Mesenteric fat pad (tissue), 1 donor: Measurements from ENCODE around the gene PCDHGA9. TPM values are rescaled to one million over a fixed set of nuclear protein-coding genes. Genes with fewer than 3 reads are reported as not detected.

Experiments used
- DNase-seq: peaks from one replicate; pipeline ENCODE4 v3.0.0-alpha.2; 2020; ENCODE audit warnings: low spot score
- long read RNA-seq: library from polyadenylated mRNA; unstranded; transcript quantifications from one replicate; pipeline ENCODE4 v2.0.0, GENCODE V29; 2020
- total RNA-seq: library from RNA; stranded (reverse); fragmentation: NEBNext Ultra II Directional; extraction: Animal tissue kit (Norgen Biotek cat#: 25700); gene quantifications from one replicate; pipeline ENCODE4 v1.2.1, GENCODE V29; 2021
- donor health status: DM: yes; HTN: yes; CAD: no.

PCDHGA9 gene
- total RNA-seq = 3.9 TPM
- long read RNA-seq = 0 reads

- DNase-seq = no peak
These were observed at the start of gene PCDHGA9 for GRCh38 chr5:141402553-141403243. Gene PCDHGA9, plus strand, starts transcription at chr5:141402778. Its CDS starts 175 bp downstream, at chr5:141402953.

GRCh38 chr5:141354900-141355469 is 47.6 kb upstream of the PCDHGA9 start, which contains the start of gene PCDHGA4:
Gene PCDHGA4, plus strand, starts transcription at chr5:141355021. Its CDS starts 87 bp downstream, at chr5:141355108.
- peak; percentile 78 for DNase-seq

- peak; percentile 65 for DNase-seq
These were observed 46.9 kb upstream of the PCDHGA9 start for GRCh38 chr5:141355641-141356040.

- DNase-seq = no peak
These were observed 46.4 kb upstream of the PCDHGA9 start for GRCh38 chr5:141356133-141356532.

- DNase-seq = peak; percentile 86
These were observed 45.6 kb upstream of the PCDHGA9 start for GRCh38 chr5:141356950-141357349.

- peak; percentile 79 for DNase-seq
These were observed 42.7 kb upstream of the PCDHGA9 start, which contains the start of gene PCDHGB2 for GRCh38 chr5:141359790-141360426. Gene PCDHGB2, plus strand, starts transcription at chr5:141359994. Its CDS starts 142 bp downstream, at chr5:141360136.

GRCh38 chr5:141360685-141361084 is 41.9 kb upstream of the PCDHGA9 start:
- DNase-seq = peak; percentile 74

GRCh38 chr5:141362719-141363118 is 39.9 kb upstream of the PCDHGA9 start:
- no peak for DNase-seq

- DNase-seq = peak; percentile 84
These were observed 38.5 kb upstream of the PCDHGA9 start, which contains the start of gene PCDHGA5 for GRCh38 chr5:141363952-141364660. Gene PCDHGA5, plus strand, starts transcription at chr5:141364162. Its CDS starts 169 bp downstream, at chr5:141364331.

GRCh38 chr5:141366016-141366896 is 36.3 kb upstream of the PCDHGA9 start:
- DNase-seq = peak; percentile 62

- DNase-seq = peak; percentile 67
These were observed 32.4 kb upstream of the PCDHGA9 start, which contains the start of gene PCDHGB3 for GRCh38 chr5:141369994-141370848. Gene PCDHGB3, plus strand, starts transcription at chr5:141370242. Its CDS starts 153 bp downstream, at chr5:141370395.

GRCh38 chr5:141371572-141372475 is 30.8 kb upstream of the PCDHGA9 start:
- no peak for DNase-seq

GRCh38 chr5:141373673-141374317 is 28.8 kb upstream of the PCDHGA9 start, which contains the start of gene PCDHGA6:
Gene PCDHGA6, plus strand, starts transcription at chr5:141373891. Its CDS starts 193 bp downstream, at chr5:141374084.
- DNase-seq = peak; percentile 67

- no peak for DNase-seq
These were observed 28.0 kb upstream of the PCDHGA9 start for GRCh38 chr5:141374627-141375026.

- DNase-seq = peak; percentile 72
These were observed 27.0 kb upstream of the PCDHGA9 start for GRCh38 chr5:141375444-141376155.

GRCh38 chr5:141382469-141383294 is 19.9 kb upstream of the PCDHGA9 start, which contains the start of gene PCDHGA7:
Gene PCDHGA7, plus strand, starts transcription at chr5:141382742. Its CDS starts 158 bp downstream, at chr5:141382900.
- no peak for DNase-seq
